ENCODE measurements around the gene TAP2.
"Not testable (repeated sequence)": the region's sequence is repeated elsewhere in the genome, so short reads cannot be mapped to it uniquely, and the experiment has no call there.

TAP2 gene

GRCh38 chr6:32832535-32832934 is 6.0 kb downstream of the TAP2 start:
- DNase-seq: no peak

- DNase-seq: no peak
Measured at GRCh38 chr6:32830936-32831335, 7.6 kb downstream of the TAP2 start.

GRCh38 chr6:32830017-32830416 is 8.5 kb downstream of the TAP2 start:
- no peak for DNase-seq

- DNase-seq: no peak
Measured at GRCh38 chr6:32829495-32829894, 9.0 kb downstream of the TAP2 start.

GRCh38 chr6:32827025-32827424 is 11.5 kb downstream of the TAP2 start:
- no peak for DNase-seq

GRCh38 chr6:32825966-32826365 is 12.6 kb downstream of the TAP2 start:
- no peak for DNase-seq

- no peak for DNase-seq
Measured at GRCh38 chr6:32819729-32820128, 18.8 kb downstream of the TAP2 start.

- DNase-seq: no peak
Measured at GRCh38 chr6:32818867-32819266, 19.7 kb downstream of the TAP2 start.

- no peak for DNase-seq
Measured at GRCh38 chr6:32816746-32817204, 21.8 kb downstream of the TAP2 start, which contains the start of gene HLA-DOB. HLA-DOB (minus strand) TSS chr6:32817002; CDS start chr6:32816951, 51 bp downstream.

- no peak for DNase-seq
Measured at GRCh38 chr6:32815996-32816395, 22.5 kb downstream of the TAP2 start.

GRCh38 chr6:32815115-32815514 is 23.4 kb downstream of the TAP2 start:
- no peak for DNase-seq

- DNase-seq: no peak
Measured at GRCh38 chr6:32814145-32814544, 24.4 kb downstream of the TAP2 start.

- DNase-seq: no peak
Measured at GRCh38 chr6:32809171-32809570, 29.4 kb downstream of the TAP2 start.

GRCh38 chr6:32807020-32807580 is 31.4 kb downstream of the TAP2 start:
- DNase-seq: no peak

GRCh38 chr6:32805404-32805803 is 33.1 kb downstream of the TAP2 start:
- not testable (repeated sequence) for DNase-seq

- no peak for DNase-seq
Measured at GRCh38 chr6:32803416-32803815, 35.1 kb downstream of the TAP2 start.

- no peak for DNase-seq
Measured at GRCh38 chr6:32799740-32800139, 38.8 kb downstream of the TAP2 start.

- DNase-seq: no peak
Measured at GRCh38 chr6:32799168-32799567, 39.4 kb downstream of the TAP2 start.

GRCh38 chr6:32796848-32797776 is 41.4 kb downstream of the TAP2 start:
- peak; percentile 68 for DNase-seq

- no peak for DNase-seq
Measured at GRCh38 chr6:32794510-32794909, 44.0 kb downstream of the TAP2 start.

- DNase-seq: no peak
Measured at GRCh38 chr6:32792901-32793435, 45.6 kb downstream of the TAP2 start.

- no peak for DNase-seq
Measured at GRCh38 chr6:32790306-32790705, 48.2 kb downstream of the TAP2 start.
